Measurements from ENCODE around the gene TKTL1.
"Not testable (repeated sequence)": the region's sequence is repeated elsewhere in the genome, so short reads cannot be mapped to it uniquely, and the experiment has no call there.

The TKTL1 gene

DNA sequence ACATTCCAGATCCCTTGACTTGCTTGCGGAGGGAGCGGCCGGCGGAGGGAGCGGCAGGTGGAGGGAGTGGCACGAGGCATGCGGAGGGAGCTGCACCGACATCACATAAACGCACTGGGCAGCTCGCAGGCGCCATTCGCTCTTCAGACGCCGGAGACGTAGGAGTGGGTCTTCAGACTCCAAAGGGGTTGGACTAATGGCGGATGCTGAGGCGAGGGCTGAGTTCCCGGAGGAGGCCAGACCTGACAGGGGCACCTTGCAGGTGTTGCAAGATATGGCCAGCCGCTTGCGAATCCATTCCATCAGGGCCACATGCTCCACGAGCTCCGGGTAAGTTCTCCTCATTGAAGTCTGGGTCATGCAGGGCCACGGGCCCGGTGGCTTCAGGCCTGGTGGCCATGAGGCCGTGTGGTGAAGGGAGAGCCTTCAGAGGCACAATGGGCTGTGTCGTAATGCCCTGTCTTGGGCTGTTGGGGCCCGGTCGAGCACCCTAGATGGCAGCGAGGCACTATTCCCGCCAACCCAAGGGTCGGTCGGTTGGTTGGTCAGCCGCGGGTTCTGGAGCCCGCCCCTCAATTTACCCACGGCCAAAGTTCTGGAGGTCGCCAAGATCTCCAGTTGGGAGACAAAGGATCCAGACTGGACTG lies at the start of gene TKTL1:
Gene TKTL1 (plus strand): TSS at position 132 of the 647 bp plus-strand sequence. CDS start 65 bp downstream, at position 197.
- in situ Hi-C loops (cut with MboI; ENCODE audit: low sequenced_read_pairs), result no loop called here

- in situ Hi-C loops (cut with MboI; ENCODE audit: low sequenced_read_pairs), result not testable (repeated sequence)
Observed at GRCh38 chrX:154247377-154248045, 48.1 kb upstream of the TKTL1 start.

- in situ Hi-C loops (cut with MboI; ENCODE audit: low sequenced_read_pairs), result not testable (repeated sequence)
Observed at GRCh38 chrX:154248076-154248475, 47.5 kb upstream of the TKTL1 start.

DNA sequence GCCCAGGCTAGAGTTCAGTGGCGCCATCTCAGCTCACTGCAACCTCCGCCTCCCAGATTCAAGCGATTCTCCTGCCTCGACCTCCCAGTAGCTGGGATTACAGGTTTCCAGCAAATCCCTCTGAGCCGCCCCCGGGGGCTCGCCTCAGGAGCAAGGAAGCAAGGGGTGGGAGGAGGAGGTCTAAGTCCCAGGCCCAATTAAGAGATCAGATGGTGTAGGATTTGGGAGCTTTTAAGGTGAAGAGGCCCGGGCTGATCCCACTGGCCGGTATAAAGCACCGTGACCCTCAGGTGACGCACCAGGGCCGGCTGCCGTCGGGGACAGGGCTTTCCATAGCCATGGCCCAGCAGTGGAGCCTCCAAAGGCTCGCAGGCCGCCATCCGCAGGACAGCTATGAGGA lies 38.3 kb upstream of the TKTL1 start, which contains the start of gene OPN1MW3:
Gene OPN1MW3 (plus strand): TSS at position 301 of the 400 bp plus-strand sequence. CDS start 38 bp downstream, at position 339.
- in situ Hi-C loops (cut with MboI; ENCODE audit: low sequenced_read_pairs), result not testable (repeated sequence)

- in situ Hi-C loops (cut with MboI; ENCODE audit: low sequenced_read_pairs), result not testable (repeated sequence)
Observed at GRCh38 chrX:154258711-154259110, 36.9 kb upstream of the TKTL1 start.

DNA sequence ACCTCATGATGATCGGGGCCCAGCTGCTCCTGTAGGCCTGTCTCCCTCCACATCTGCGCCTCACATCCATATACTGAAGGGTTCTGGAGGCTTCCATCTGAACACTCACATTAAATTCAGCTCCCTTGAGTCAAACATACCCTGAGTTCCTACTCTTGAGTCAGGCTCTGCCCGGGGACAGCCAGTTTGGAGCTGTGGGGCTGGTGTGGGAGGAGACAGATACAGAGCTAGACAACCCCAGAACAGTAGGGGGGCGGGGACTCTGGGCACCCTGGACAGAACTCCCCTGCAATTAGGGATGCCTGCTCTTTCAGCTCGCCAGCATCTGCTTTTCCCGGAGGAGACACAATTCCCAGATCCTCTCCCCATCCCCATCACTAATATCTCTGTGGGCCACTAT lies 32.5 kb upstream of the TKTL1 start:
- in situ Hi-C loops (cut with MboI; ENCODE audit: low sequenced_read_pairs), result not testable (repeated sequence)

GRCh38 chrX:154269245-154269644 lies 26.4 kb upstream of the TKTL1 start:
- in situ Hi-C loops (cut with MboI; ENCODE audit: low sequenced_read_pairs), result not testable (repeated sequence)

DNA sequence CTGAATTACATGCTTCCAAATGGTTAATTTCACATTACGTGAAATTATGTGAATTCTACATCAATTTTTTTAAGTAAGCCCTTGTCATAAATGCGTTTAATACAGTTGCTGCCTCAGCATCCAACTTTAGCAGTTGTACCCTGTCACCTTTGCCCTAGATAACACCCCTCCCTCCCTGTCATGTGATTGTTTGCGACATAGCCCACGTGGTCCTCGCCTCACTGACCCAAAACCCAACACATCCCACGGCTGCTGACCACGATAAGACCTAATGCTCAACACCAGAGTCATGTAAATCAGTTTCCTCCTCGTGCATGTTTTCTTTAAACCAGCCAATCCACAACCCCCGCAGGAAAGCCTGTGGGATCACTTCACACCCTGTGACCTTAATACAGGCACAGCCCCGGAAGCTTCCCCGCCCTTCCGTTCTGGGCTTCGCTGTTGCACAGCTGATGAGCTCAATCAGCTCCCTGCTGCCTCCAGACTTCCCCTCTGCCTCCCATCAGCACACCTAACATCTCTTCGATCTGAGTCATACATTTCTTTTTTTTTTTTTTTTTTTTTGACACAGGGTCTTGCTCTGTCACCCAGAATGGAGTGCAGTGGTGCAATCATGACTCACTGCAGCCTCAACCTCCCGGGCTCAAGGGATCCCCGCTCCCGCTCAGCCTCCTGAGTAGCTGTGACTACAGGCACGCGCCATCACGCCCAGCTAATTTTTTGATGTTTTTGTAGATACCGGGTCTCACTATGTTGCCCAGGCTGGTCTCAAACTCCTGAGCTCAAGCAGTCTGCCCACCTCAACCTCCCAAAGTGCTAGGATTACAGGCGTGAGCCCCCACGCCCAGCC lies 10.9 kb upstream of the TKTL1 start:
- in situ Hi-C loops (cut with MboI; ENCODE audit: low sequenced_read_pairs), result not testable (repeated sequence)

- in situ Hi-C loops (cut with MboI; ENCODE audit: low sequenced_read_pairs), result not testable (repeated sequence)
Observed at GRCh38 chrX:154286406-154286805, 9.2 kb upstream of the TKTL1 start.

- in situ Hi-C loops (cut with MboI; ENCODE audit: low sequenced_read_pairs), result no loop called here
Observed at GRCh38 chrX:154294791-154295574, 612 bp upstream of the TKTL1 start, which contains the start of gene TEX28. TSS of gene TEX28 (minus strand) at chrX:154295124. CDS start at chrX:154292117, 3,007 bp downstream.

DNA sequence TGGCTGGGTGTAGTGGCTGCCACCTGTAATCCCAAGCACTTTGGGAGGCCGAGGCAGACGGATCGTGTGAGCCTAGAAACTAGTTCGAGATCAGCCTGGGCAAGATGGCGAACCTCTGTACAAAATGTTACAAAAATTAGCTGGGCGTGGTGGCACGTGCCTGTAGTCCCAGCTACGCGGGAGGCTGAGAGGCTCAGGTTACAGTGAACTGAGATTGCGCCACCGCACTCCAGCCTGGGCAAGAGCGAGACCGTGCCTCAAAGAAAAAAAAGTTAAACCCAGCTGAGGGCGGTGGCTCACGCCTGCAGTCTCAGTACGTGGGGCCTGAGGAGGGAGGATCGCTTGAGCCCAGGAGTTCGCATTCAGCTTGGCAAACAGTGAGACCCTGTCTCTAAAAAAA lies 1.1 kb downstream of the TKTL1 start:
- in situ Hi-C loops (cut with MboI; ENCODE audit: low sequenced_read_pairs), result no loop called here

- in situ Hi-C loops (cut with MboI; ENCODE audit: low sequenced_read_pairs), result no loop called here
Observed at GRCh38 chrX:154298312-154298711, 2.7 kb downstream of the TKTL1 start.

DNA sequence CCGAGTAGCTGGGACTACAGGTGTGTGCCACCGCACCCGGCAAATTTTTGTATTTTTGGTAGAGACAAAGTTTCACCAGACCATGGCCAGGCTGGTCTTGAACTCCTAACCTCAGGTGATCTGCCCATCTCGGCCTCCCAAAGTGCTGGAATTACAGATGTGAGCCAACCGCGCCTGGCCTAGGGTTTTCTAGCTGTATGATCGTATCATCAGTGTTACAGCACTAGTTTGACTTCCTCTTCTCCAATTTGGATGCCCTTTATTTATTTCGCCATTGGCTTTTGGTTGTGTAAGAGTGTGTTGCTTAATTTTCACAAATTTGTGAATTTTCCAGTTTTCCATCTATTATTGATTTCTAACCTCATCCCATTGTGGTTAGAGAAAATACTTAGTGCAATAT lies 5.2 kb downstream of the TKTL1 start:
- in situ Hi-C loops (cut with MboI; ENCODE audit: low sequenced_read_pairs), result no loop called here

DNA sequence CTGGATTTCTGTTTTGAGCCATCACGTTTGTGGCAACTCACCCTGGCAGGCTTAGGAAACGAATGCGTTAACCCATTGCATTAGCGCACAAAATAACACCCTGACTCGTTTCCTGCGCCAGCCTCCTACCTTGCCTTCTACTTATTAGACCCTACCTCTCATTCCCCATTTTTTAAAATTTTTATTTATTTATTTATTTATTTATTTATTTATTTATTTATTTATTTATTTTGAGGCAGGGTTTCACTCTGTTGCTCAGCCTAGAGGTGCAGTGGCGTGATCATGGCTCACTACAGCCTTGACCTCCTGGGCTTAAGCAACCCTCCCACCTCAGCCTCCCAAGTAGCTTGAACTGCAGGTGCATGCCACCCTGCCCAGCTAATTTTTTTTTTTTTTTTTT lies 7.4 kb downstream of the TKTL1 start:
- in situ Hi-C loops (cut with MboI; ENCODE audit: low sequenced_read_pairs), result not testable (repeated sequence)

GRCh38 chrX:154303476-154303875 lies 7.9 kb downstream of the TKTL1 start:
- in situ Hi-C loops (cut with MboI; ENCODE audit: low sequenced_read_pairs), result no loop called here

DNA sequence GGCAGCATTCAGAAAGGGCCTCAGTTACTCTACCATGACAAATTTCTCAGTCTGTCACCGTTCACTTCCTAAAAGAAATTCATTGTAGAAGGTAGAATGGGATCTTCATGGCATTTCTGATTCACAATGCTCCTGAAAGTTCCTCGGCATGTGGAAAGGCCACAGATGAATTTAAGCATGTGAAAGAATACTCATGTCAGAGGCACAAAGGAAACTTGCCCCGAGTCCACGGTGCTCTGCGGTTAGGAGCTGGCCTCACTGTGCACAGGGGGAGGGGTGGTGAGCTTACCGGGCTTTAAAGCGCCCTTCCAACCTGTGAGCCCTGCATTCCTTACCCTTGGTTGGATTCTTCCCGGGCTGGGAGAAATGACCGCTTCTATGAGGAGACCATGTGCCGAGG lies 9.3 kb downstream of the TKTL1 start:
- in situ Hi-C loops (cut with MboI; ENCODE audit: low sequenced_read_pairs), result no loop called here

- in situ Hi-C loops (cut with MboI; ENCODE audit: low sequenced_read_pairs), result no loop called here
Observed at GRCh38 chrX:154305541-154306205, 10.1 kb downstream of the TKTL1 start.

- in situ Hi-C loops (cut with MboI; ENCODE audit: low sequenced_read_pairs), result no loop called here
Observed at GRCh38 chrX:154307202-154307601, 11.6 kb downstream of the TKTL1 start.

DNA sequence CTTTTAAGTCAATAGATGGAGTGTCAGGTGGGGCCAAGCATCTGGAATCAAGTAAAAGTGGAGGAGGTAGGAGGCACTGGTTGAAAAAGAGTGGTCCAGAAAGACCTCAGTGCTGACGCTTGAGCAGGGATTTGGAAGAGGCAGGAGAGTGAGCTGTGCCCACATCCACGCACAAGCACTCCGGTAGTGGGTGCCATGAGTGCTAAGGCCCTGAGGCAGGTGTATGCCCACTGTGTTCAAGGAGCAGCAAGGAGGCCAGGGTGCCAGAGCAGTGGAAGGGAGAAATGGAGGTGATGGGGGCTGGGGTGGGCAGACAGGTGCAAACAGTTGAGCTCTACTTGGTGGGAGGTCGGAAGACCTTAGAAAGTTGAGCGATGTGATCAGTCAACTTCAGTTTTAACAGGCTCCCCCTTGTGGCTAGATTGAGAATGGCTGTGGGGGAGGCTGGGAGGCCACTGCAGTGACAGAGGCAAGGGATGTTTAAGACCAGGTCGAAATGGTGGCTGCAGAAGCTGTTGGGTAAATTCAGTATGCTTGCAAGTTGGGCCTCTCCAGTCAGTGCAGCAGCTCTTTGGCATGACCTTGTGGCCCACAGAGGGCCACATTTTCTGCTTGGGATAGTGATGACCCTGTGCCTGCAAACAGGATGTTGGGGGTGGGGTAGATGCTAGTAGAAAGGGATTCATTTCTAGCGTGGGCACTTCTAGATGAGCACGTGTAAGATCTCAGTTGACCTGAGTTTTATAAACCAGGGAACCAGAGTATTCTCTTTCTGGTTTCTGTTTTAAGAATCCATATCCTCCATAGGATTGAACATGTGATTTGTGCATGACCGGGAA lies 12.7 kb downstream of the TKTL1 start:
- in situ Hi-C loops (cut with MboI; ENCODE audit: low sequenced_read_pairs), result no loop called here

All from HL-60/S4 (cell line).